ENCODE measurements around the gene AKAP13.

GRCh38 chr15:85389772-85390171 lies 9.4 kb downstream of the AKAP13 start:
- TF ChIP-seq CTCF (IDR thresholded peaks at IDR 0.05) (no peak), POLR2A (IDR thresholded peaks at IDR 0.05) (no peak)
